ENCODE results near the gene SDS.

DNA sequence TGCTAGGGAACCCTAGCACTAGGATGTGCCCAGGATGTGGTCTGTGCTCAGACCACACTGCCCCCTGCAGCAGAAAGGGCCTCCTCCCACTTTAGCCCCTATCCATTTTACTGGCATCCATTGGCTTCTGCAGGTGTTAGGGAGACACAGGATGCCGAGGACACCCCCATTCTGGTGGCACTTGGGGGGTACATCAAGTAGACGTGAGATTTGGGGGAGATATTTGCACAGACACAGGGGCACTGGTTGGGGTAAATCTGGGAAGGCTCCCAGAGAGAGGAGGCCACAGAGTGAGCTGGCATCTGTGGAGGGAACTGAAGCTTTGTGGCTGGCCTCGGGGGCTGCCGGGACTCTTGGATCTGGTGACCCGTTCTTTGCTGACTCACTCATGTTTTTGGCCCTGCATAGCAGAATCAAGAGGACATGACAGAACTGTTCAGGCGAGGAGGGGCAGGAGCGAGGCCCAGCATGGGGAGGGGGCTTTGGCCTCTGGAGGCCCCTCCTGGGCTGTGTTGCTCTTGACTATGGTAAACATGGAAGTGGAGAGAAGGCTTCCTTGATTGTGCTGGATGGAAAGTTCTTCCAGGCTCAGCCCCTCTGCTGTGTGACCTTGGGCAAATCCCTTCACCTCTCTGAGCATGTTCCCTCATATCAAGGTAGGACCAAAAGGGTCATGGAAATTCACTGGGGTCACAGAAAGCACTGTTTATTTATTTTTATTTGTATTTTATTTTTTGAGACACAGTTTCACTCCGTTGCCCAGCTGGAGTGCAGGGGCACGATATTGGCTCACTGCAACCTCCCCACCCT lies 43.5 kb downstream of the SDS start:
- TF ChIP-seq RAD21 (IDR thresholded peaks at IDR 0.05 in 1 of 2, conservative IDR thresholded peaks at IDR 0.05 in 1 of 2; ENCODE audit: low read depth in 2 of 2, low read length in 2 of 2) (peak; percentile 35 to 54), CEBPB (IDR thresholded peaks at IDR 0.05; ENCODE audit: low read depth, low read length) (no peak), BRCA1 (IDR thresholded peaks at IDR 0.05; ENCODE audit: low read depth, low read length) (no peak), TAF7 (optimal IDR thresholded peaks at IDR 0.05; ENCODE audit: borderline replicate concordance, low read depth, low read length) (no peak), HDAC2 (IDR thresholded peaks at IDR 0.05; ENCODE audit: borderline replicate concordance in 1 of 2, low read depth in 2 of 2, low read length in 2 of 2) (no peak), TCF12 (IDR thresholded peaks at IDR 0.05; ENCODE audit: low read depth, low read length) (no peak), SRF (IDR thresholded peaks at IDR 0.05; ENCODE audit: low read depth, low read length) (no peak), BCL11A (IDR thresholded peaks at IDR 0.05; ENCODE audit: low read depth in 2 of 2, low read length in 2 of 2) (no peak)
- TF ChIP-seq, protein P1, sequence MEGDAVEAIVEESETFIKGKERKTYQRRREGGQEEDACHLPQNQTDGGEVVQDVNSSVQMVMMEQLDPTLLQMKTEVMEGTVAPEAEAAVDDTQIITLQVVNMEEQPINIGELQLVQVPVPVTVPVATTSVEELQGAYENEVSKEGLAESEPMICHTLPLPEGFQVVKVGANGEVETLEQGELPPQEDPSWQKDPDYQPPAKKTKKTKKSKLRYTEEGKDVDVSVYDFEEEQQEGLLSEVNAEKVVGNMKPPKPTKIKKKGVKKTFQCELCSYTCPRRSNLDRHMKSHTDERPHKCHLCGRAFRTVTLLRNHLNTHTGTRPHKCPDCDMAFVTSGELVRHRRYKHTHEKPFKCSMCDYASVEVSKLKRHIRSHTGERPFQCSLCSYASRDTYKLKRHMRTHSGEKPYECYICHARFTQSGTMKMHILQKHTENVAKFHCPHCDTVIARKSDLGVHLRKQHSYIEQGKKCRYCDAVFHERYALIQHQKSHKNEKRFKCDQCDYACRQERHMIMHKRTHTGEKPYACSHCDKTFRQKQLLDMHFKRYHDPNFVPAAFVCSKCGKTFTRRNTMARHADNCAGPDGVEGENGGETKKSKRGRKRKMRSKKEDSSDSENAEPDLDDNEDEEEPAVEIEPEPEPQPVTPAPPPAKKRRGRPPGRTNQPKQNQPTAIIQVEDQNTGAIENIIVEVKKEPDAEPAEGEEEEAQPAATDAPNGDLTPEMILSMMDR (IDR thresholded peaks at IDR 0.05; ENCODE audit: control extremely low read depth in 1 of 3, insufficient read depth in 1 of 3, low read depth in 1 of 3, low read length in 3 of 3): peak; percentile 33 to 62 (median 49); a peak in 3 of 4 replicates
